Coronary artery (tissue), 2 donors: Measurements from ENCODE around the gene HECTD1.
"Not testable (repeated sequence)": the region's sequence is repeated elsewhere in the genome, so short reads cannot be mapped to it uniquely, and the experiment has no call there.

Experiments
- DNase-seq: peaks from one replicate; pipeline ENCODE4 v3.0.0-alpha.2; 2017; ENCODE audit warnings: low spot score
- H3K27ac ChIP-seq, 2 donors: fragments of 200-600 bp; sonication (generic); one replicate each; pipeline ENCODE4 v1.5.1; 2016 to 2019
- H3K4me3 ChIP-seq: fragments of 200-600 bp; sonication (generic); 2 replicates; pipeline ENCODE4 v1.5.1; 2016; ENCODE audit warnings: mild to moderate bottlenecking, moderate library complexity
- CTCF ChIP-seq: fragments of 200-600 bp; sonication (generic); IDR thresholded peaks from one replicate; pipeline ENCODE4 v1.5.1; 2019; ENCODE audit warnings: antibody characterized with exemption

The HECTD1 gene

GRCh38 chr14:31110872-31111271, 96.7 kb downstream of the HECTD1 start:
- TF ChIP-seq CTCF: no peak
- DNase-seq: no peak
- H3K27ac ChIP-seq: no peak overlapping the region
- no peak overlapping the region for H3K4me3 ChIP-seq

GRCh38 chr14:31109257-31109656, 98.3 kb downstream of the HECTD1 start:
- no peak overlapping the region for H3K4me3 ChIP-seq
- H3K27ac ChIP-seq: no peak overlapping the region
- no peak for TF ChIP-seq CTCF
- DNase-seq: no peak

- no peak overlapping the region for H3K27ac ChIP-seq
- H3K4me3 ChIP-seq: no peak overlapping the region
- TF ChIP-seq CTCF: no peak
- no peak for DNase-seq
Measured at GRCh38 chr14:31106768-31107167, 100.8 kb downstream of the HECTD1 start.

GRCh38 chr14:31097081-31097480, 110.5 kb downstream of the HECTD1 start:
- no peak overlapping the region for H3K4me3 ChIP-seq
- no peak for DNase-seq
- TF ChIP-seq CTCF: no peak
- no peak overlapping the region for H3K27ac ChIP-seq

- no peak for TF ChIP-seq CTCF
- no peak for DNase-seq
- no peak overlapping the region for H3K27ac ChIP-seq
- no peak overlapping the region for H3K4me3 ChIP-seq
Measured at GRCh38 chr14:31096255-31096654, 111.3 kb downstream of the HECTD1 start.

- not testable (repeated sequence) for H3K27ac ChIP-seq, H3K4me3 ChIP-seq, DNase-seq
Measured at GRCh38 chr14:31095817-31096216, 111.8 kb downstream of the HECTD1 start.

GRCh38 chr14:31093884-31094839, 113.4 kb downstream of the HECTD1 start:
- H3K4me3 ChIP-seq, DNase-seq, H3K27ac ChIP-seq: not testable (repeated sequence)

GRCh38 chr14:31092160-31092708, 115.4 kb downstream of the HECTD1 start:
- DNase-seq: no peak
- no peak overlapping the region for H3K4me3 ChIP-seq
- no peak for TF ChIP-seq CTCF
- no peak overlapping the region for H3K27ac ChIP-seq
